ENCODE data around the gene TOLLIP. TPM values are rescaled to one million over a fixed set of nuclear protein-coding genes. Genes with fewer than 3 reads are reported as not detected.

Gene TOLLIP
- total and polyA plus RNA-seq, 2 of the 8 experiments (the other 6 are each of a cell fraction or from before 2014, with no cell fraction given) = 23.7 to 34.7 TPM

- TF ChIP-seq CHD7 (IDR thresholded peaks at IDR 0.05; ENCODE audit: insufficient replicate concordance, low read length) (no peak), CREB1 (IDR thresholded peaks at IDR 0.05) (no peak), SIN3A (conservative IDR thresholded peaks at IDR 0.05 in 1 of 2, IDR thresholded peaks at IDR 0.05 in 1 of 2; ENCODE audit: low read depth in 1 of 2, low read length in 2 of 2) (no peak), RAD21 (IDR thresholded peaks at IDR 0.05 in 1 of 2, conservative IDR thresholded peaks at IDR 0.05 in 1 of 2; ENCODE audit: low read depth in 2 of 2, low read length in 2 of 2) (no peak), RFX5 (IDR thresholded peaks at IDR 0.05; ENCODE audit: borderline replicate concordance, low read depth, low read length) (no peak), KDM5A (IDR thresholded peaks at IDR 0.05; ENCODE audit: low read length) (no peak), MAFK (IDR thresholded peaks at IDR 0.05; ENCODE audit: low read depth, low read length) (no peak), POLR2AphosphoS5 (IDR thresholded peaks at IDR 0.05; ENCODE audit: low read depth, low read length) (no peak)
These were observed 6.8 kb downstream of the TOLLIP start (continued) for GRCh38 chr11:1302461-1303125.
